HG02759 (cell line): ENCODE results near the gene OR7A5.
"Not testable (repeated sequence)": the region's sequence is repeated elsewhere in the genome, so short reads cannot be mapped to it uniquely, and the experiment has no call there.

Experiments
- ATAC-seq: cut with Tn5 transposase; IDR thresholded peaks from one replicate; pipeline ENCODE4 v1.9.1; 2021; ENCODE audit warnings: mild to moderate bottlenecking, moderate library complexity; ENCODE audit not compliant: unreplicated experiment

OR7A5 gene

DNA sequence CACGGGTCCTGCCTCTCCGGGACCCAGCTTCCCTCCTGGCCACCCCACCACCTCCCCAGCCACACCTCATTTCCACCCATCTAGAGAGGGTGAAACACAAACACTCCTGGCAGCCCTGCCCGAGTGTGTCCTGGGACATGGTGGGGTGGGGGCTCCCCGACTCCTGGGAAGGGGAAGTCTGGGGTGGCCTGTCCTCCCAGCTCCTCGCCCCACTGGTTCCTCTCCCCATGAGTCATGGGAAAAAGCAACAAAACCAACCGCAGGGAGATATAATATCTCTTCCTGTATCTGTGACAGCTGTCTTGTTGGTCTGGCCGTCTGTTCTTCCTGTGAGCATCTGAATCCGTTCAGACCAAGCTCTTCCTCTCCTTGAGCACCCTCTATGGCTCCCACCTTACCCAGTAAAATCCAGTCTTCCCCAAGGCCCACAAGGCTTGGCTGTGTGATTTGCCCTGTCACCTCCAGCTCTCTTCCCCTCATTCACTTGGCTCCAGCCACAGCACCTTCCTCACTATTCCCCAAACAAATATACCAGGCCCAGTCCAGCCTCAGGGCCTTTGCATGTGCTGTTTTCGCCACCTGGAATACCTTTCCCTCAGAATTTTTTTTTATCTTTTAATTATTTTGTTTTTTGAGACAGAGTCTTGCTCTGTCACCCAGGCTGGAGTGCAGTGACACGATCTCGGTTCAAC, 49.7 kb downstream of the OR7A5 start:
- not testable (repeated sequence) for ATAC-seq

DNA sequence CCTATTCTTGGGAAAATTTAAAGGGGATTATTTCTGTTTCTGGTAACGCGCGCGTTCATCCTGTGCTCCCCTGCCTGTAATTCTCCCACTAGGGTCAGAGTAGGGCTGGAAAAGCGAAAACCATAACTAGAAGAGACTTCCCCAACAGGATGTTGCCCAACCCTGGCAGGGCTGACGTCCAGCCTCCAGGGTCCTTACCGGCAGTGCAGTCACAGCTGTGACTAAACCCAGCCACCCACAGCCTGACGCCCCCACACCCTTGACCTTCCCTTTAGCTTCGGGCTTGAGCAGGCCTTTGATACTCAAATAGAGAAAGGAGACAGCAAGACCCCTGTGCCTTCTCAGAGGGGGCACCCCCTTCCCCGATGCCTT, 50.3 kb downstream of the OR7A5 start:
- not testable (repeated sequence) for ATAC-seq

DNA sequence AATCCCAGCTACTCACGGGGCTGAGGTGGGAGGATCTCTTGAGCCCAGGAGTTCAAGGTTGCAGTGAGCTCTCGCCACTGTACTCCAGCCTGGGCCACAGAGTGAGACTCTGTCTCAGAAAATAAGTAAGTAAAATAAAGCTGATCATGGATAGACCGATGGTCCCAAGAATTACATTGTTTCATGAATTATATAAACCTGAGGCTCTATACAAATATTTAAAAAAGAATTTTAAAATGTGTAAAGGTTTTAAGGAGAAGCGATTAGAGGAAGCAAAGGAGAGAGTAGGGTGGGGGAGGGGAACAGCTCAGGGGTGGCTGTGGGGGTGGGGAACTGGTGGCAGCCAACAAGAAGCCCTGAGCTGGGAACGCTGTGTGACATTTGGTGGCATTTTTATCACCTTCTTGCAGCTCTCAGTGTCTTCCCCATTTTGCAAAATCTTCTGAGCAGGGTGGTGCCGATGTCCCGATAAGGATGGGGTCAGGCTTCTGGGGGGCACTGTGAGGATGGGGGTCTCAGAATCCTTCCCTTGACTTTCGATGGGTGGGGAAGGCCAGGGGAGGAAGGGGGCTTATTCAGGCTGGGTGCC, 51.5 kb downstream of the OR7A5 start:
- ATAC-seq, result not testable (repeated sequence)

DNA sequence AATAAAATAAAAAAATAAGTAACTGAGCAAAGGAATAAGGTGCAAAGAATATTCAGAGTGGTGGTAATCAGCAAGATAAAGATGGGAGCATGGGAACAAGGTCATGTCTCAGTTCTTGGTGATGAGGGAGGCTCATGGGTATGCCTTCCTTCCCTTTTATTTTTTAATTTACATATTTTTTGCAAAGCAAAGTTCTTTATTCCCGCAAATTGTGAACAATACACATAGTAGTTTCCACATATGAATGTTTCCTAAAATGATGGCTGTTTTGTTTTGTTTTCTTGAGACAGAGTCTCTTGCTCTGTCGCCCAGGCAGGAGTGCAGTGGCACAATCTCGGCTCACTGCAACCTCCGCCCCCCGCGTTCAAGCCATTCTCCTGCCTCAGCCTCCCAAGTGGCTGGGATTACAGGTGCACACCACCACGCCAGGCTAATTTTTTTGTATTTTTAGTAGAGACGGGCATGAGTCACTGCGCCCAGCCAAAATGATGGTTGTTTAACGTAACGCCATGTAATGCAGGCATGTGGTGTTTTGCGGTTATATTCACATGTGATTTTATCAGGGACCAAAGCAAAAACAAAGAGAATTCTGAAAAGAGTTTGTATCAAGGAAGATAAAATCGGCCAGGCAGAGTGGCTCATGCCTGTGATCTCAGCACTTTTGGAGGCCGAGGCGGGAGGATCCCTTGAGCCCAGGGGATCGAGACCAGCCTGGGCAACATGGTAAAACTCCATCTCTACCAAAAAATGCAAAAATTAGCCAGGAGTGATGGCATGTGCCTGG, 52.2 kb downstream of the OR7A5 start:
- no peak for ATAC-seq

DNA sequence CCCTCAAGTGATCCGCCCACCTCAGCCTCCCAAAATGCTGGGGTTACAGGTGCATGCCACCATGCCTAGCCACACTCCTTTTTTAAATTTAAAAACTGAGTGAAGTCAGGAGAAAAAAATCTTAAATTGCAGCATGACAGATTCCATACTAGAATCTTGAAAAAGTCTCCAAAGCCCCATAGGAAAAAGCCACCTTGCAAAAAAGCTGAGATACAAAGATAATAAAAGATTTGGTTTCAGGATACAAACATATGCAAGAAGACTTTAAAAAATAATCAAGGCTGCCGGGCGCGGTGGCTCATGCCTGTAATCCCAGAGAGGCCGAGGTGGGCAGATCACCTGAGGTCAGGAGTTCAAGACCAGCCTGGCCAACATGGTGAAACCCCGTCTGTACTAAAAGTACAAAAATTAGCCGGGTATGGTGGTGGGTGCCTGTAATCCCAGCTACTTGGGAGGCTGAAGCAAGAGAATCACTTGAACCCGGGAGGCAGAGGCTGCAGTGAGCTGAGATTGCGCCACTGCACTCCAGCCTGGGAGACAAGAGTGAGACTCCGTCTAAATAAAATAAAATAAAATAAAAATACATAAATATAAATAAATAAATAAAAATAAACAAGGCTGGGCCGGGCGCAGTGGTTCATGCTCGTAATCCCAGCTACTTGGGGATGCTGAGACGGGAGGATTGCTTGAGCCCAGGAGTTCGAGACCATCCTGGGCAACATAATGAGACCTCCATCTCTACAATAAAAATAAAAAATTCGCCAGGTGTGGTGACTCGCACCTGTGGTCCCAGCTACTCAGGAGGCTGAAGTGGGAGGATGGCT, 53.1 kb downstream of the OR7A5 start:
- not testable (repeated sequence) for ATAC-seq

DNA sequence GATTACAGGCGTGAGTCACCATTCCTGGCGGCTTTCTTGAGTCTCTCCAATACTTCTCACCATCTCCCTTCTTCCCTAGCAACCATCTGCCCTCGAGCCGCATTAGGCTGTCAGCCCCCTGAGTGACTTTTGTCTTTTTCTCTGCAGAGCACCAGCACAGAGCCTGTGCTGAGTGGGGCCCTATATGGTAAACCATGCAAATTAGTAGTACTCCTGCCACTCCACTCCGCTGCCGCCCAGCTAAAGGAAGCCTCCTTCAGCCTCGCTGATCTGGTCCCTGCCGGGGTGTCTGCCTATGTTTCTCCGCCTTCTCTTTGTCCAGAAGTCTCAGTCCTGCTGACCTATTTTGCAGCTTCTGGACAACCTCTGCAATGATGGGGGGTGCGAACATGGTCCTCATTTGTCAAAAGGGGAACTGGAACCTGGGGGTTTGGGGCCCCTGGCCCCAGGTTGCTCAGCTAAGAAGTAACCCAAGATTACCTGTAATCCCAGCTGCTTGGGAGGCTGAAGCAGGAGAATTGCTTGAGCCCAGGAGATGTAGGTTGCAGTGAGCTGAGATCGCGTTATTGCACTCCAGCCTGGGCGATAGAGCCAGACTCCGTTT, 54.3 kb downstream of the OR7A5 start:
- not testable (repeated sequence) for ATAC-seq

DNA sequence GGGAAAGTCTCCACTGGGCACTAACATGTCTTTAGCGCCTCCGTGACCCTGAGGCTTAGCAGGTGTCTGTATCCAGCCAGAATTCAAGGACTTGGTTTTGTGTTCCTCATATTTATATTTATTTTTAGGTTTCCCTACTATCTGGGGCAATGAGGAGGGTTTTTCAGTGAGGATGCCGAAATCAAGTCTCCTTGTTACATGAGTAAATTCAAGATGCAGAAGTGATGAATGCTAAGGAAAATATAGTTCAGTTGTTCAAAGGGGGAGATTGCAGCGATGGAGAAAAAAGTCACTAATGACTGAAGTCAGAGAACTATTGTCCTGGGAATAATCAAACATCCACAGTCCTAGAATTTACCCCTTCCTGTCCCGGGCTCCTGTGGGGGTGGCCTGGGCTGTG, 55.8 kb downstream of the OR7A5 start:
- ATAC-seq, result no peak

DNA sequence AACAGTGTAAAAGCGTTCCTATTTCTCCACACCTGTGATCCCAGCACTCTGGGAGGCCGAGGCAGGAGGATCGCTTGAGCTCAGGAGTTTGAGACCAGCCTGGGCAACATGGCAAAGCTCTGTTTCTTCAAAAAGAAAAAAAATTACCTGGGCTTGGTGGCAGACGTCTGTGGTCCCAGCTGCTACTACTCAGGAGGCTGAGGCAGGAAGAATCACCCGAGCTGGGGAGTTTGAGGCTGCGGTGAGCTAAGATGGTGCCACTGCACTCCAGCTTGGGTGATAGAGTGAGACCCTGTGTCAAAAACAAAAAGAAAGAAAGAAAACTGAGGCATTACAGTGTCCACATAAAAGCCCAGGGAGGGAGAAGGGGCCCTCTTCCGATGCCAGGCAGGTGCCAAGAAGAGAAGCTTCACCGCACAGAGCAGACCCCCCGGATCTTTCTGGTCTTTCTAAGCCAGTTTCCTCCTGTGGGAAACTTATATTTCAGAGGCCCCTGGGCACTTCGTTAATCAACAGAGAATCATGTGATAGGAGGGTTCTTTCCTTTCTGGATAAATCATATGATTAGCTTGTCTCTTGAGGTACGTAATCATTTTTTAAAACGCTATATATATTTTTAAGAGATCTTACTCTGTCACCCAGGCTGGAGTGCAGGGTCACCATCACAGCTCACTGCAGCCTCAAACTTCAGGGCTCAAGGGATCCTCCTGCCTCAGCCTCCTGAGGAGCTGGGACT, 56.7 kb downstream of the OR7A5 start, which contains the start of gene ADGRE2:
TSS of gene ADGRE2 (minus strand) at position 451 of the 736 bp plus-strand sequence. CDS start 1,804 bp downstream, outside the sequence.
- ATAC-seq, result not testable (repeated sequence)

DNA sequence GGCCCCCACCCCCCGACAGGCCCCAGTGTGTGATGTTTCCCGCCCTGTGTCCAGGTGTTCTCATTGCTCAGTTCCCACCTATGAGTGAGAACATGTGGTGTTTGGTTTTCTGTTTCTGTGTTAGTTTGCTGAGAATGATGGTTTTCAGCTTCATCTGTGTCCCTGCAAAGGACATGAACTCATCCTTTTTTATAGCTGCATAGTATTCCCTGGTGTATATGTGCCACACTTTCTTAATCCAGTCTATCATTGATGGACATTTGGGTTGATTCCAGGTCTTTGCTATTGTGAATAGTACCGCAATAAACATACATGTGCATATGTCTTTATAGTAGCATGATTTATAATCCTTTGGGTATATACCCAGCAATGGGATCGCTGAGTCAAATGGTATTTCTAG, 57.3 kb downstream of the OR7A5 start:
- ATAC-seq, result not testable (repeated sequence)
